HL-60 (cell line): ENCODE results near the gene ODR4.
A peak's percentile ranks its signal among the peaks of the same experiment; 100 is the strongest.

ENCODE experiments used
- POLR2AphosphoS5 ChIP-seq: IDR thresholded peaks from 2 replicates; pipeline ENCODE4 v1.6.1; 2012; ENCODE audit warnings: low read depth
- SPI1 ChIP-seq: IDR thresholded peaks from 2 replicates; pipeline ENCODE4 v1.6.1; 2012; ENCODE audit warnings: low read depth, mild to moderate bottlenecking, borderline replicate concordance
- TF ChIP-seq, protein P1 (sequence below): IDR thresholded peaks from one replicate; pipeline ENCODE4 v1.5.1; 2011; ENCODE audit warnings: low read length, control low read depth, inconsistent platforms; ENCODE audit not compliant: insufficient read depth
- TF ChIP-seq, protein P2 (sequence below): IDR thresholded peaks from 2 replicates; pipeline ENCODE4 v1.6.1; 2012; ENCODE audit warnings: low read depth; ENCODE audit not compliant: insufficient replicate concordance

DNA sequence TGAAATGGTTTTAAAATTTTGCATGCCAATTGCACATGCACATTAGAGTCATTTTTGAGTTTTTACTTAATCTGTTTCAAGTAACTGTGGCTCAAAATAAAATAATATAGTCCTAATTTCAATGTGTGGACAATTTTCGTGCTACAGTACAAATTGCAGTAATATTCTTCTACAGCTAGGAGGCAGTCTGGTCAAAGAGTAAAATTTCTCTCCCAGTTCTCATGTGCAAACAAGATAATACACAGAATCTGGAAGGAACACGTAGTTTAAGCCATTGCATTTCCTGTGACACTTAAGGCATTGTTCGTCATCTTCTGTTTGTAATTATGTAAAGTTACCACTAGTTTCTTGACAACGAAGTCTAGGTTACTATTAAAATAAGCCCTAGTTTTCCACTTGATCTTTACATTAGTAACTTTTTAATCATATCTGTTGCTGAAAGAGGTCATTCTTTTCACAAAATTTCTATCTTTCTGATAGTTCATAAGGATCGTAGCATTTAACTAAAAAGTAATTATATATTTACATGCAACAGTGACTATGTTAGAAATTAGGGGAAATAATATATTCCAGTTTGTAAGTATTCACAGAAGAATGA lies 28.9 kb downstream of the ODR4 start:
- TF ChIP-seq, protein P1, sequence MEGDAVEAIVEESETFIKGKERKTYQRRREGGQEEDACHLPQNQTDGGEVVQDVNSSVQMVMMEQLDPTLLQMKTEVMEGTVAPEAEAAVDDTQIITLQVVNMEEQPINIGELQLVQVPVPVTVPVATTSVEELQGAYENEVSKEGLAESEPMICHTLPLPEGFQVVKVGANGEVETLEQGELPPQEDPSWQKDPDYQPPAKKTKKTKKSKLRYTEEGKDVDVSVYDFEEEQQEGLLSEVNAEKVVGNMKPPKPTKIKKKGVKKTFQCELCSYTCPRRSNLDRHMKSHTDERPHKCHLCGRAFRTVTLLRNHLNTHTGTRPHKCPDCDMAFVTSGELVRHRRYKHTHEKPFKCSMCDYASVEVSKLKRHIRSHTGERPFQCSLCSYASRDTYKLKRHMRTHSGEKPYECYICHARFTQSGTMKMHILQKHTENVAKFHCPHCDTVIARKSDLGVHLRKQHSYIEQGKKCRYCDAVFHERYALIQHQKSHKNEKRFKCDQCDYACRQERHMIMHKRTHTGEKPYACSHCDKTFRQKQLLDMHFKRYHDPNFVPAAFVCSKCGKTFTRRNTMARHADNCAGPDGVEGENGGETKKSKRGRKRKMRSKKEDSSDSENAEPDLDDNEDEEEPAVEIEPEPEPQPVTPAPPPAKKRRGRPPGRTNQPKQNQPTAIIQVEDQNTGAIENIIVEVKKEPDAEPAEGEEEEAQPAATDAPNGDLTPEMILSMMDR, result peak; percentile 52
- no peak for TF ChIP-seq POLR2AphosphoS5
- no peak for TF ChIP-seq SPI1
- TF ChIP-seq, protein P2, sequence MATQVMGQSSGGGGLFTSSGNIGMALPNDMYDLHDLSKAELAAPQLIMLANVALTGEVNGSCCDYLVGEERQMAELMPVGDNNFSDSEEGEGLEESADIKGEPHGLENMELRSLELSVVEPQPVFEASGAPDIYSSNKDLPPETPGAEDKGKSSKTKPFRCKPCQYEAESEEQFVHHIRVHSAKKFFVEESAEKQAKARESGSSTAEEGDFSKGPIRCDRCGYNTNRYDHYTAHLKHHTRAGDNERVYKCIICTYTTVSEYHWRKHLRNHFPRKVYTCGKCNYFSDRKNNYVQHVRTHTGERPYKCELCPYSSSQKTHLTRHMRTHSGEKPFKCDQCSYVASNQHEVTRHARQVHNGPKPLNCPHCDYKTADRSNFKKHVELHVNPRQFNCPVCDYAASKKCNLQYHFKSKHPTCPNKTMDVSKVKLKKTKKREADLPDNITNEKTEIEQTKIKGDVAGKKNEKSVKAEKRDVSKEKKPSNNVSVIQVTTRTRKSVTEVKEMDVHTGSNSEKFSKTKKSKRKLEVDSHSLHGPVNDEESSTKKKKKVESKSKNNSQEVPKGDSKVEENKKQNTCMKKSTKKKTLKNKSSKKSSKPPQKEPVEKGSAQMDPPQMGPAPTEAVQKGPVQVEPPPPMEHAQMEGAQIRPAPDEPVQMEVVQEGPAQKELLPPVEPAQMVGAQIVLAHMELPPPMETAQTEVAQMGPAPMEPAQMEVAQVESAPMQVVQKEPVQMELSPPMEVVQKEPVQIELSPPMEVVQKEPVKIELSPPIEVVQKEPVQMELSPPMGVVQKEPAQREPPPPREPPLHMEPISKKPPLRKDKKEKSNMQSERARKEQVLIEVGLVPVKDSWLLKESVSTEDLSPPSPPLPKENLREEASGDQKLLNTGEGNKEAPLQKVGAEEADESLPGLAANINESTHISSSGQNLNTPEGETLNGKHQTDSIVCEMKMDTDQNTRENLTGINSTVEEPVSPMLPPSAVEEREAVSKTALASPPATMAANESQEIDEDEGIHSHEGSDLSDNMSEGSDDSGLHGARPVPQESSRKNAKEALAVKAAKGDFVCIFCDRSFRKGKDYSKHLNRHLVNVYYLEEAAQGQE, result no peak
